Uterus (tissue), 2 donors: ENCODE measurements around the gene OTOGL.

ENCODE experiments used
- CTCF ChIP-seq, 4 experiments: fragments of 200-600 bp in 2 of 4; fragments of 450-650 bp in 2 of 4; sonication (generic) in 2 of 4; IDR thresholded peaks; one replicate each; pipeline ENCODE4 v1.5.1; 2016 to 2019; ENCODE audit warnings: antibody characterized with exemption in 4 of 4, mild to moderate bottlenecking in 2 of 4, moderate library complexity in 1 of 4
- POLR2A ChIP-seq, 2 donors: fragments of 450-650 bp; IDR thresholded peaks; one replicate each; pipeline ENCODE4 v1.6.1; 2016; ENCODE audit warnings: antibody characterized with exemption in 2 of 2, mild to moderate bottlenecking in 1 of 2, moderate library complexity in 1 of 2

- TF ChIP-seq CTCF (IDR thresholded peaks at IDR 0.05) (no peak), POLR2A (IDR thresholded peaks at IDR 0.05) (no peak)
Observed at GRCh38 chr12:80314741-80315140, 215.4 kb downstream of the OTOGL start.
